ENCODE data around the gene IL6R.

IL6R gene

GRCh38 chr1:154408174-154408777, 3.1 kb downstream of the IL6R start:
- TF ChIP-seq, protein P1, sequence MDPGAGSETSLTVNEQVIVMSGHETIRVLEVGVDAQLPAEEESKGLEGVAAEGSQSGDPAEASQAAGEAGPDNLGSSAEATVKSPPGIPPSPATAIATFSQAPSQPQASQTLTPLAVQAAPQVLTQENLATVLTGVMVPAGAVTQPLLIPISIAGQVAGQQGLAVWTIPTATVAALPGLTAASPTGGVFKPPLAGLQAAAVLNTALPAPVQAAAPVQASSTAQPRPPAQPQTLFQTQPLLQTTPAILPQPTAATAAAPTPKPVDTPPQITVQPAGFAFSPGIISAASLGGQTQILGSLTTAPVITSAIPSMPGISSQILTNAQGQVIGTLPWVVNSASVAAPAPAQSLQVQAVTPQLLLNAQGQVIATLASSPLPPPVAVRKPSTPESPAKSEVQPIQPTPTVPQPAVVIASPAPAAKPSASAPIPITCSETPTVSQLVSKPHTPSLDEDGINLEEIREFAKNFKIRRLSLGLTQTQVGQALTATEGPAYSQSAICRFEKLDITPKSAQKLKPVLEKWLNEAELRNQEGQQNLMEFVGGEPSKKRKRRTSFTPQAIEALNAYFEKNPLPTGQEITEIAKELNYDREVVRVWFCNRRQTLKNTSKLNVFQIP (CRISPR knock-in tag; IDR thresholded peaks at IDR 0.05; ENCODE audit: borderline replicate concordance, low read depth) = no peak
- TF ChIP-seq, protein P2, sequence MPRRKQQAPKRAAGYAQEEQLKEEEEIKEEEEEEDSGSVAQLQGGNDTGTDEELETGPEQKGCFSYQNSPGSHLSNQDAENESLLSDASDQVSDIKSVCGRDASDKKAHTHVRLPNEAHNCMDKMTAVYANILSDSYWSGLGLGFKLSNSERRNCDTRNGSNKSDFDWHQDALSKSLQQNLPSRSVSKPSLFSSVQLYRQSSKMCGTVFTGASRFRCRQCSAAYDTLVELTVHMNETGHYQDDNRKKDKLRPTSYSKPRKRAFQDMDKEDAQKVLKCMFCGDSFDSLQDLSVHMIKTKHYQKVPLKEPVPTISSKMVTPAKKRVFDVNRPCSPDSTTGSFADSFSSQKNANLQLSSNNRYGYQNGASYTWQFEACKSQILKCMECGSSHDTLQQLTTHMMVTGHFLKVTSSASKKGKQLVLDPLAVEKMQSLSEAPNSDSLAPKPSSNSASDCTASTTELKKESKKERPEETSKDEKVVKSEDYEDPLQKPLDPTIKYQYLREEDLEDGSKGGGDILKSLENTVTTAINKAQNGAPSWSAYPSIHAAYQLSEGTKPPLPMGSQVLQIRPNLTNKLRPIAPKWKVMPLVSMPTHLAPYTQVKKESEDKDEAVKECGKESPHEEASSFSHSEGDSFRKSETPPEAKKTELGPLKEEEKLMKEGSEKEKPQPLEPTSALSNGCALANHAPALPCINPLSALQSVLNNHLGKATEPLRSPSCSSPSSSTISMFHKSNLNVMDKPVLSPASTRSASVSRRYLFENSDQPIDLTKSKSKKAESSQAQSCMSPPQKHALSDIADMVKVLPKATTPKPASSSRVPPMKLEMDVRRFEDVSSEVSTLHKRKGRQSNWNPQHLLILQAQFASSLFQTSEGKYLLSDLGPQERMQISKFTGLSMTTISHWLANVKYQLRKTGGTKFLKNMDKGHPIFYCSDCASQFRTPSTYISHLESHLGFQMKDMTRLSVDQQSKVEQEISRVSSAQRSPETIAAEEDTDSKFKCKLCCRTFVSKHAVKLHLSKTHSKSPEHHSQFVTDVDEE (CRISPR knock-in tag; IDR thresholded peaks at IDR 0.05) = no peak
- TF ChIP-seq ZFP3 (CRISPR knock-in tag; IDR thresholded peaks at IDR 0.05) = no peak
- TF ChIP-seq, protein P3, sequence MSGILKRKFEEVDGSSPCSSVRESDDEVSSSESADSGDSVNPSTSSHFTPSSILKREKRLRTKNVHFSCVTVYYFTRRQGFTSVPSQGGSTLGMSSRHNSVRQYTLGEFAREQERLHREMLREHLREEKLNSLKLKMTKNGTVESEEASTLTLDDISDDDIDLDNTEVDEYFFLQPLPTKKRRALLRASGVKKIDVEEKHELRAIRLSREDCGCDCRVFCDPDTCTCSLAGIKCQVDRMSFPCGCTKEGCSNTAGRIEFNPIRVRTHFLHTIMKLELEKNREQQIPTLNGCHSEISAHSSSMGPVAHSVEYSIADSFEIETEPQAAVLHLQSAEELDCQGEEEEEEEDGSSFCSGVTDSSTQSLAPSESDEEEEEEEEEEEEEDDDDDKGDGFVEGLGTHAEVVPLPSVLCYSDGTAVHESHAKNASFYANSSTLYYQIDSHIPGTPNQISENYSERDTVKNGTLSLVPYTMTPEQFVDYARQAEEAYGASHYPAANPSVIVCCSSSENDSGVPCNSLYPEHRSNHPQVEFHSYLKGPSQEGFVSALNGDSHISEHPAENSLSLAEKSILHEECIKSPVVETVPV (CRISPR knock-in tag; IDR thresholded peaks at IDR 0.05) = no peak
- no peak for TF ChIP-seq ISL1 (CRISPR knock-in tag; IDR thresholded peaks at IDR 0.05)
- no peak for TF ChIP-seq ARNTL (CRISPR knock-in tag; IDR thresholded peaks at IDR 0.05; ENCODE audit: borderline replicate concordance, low read depth)
- TF ChIP-seq ZC3H10 (CRISPR knock-in tag; IDR thresholded peaks at IDR 0.05) = no peak
- TF ChIP-seq PATZ1 (CRISPR knock-in tag; IDR thresholded peaks at IDR 0.05; ENCODE audit: borderline replicate concordance) = no peak
- TF ChIP-seq ZNF70 (CRISPR knock-in tag; IDR thresholded peaks at IDR 0.05) = no peak
- TF ChIP-seq TCF4 (CRISPR knock-in tag; IDR thresholded peaks at IDR 0.05; ENCODE audit: borderline replicate concordance) = no peak
- no peak for TF ChIP-seq ZFP30 (CRISPR knock-in tag; IDR thresholded peaks at IDR 0.05)
- no peak for TF ChIP-seq BACH2 (CRISPR knock-in tag; IDR thresholded peaks at IDR 0.05; ENCODE audit: borderline replicate concordance)
- TF ChIP-seq ZNF8 (CRISPR knock-in tag; IDR thresholded peaks at IDR 0.05) = no peak
- no peak for TF ChIP-seq GLIS3 (CRISPR knock-in tag; IDR thresholded peaks at IDR 0.05)
- ATAC-seq = no peak

DNA sequence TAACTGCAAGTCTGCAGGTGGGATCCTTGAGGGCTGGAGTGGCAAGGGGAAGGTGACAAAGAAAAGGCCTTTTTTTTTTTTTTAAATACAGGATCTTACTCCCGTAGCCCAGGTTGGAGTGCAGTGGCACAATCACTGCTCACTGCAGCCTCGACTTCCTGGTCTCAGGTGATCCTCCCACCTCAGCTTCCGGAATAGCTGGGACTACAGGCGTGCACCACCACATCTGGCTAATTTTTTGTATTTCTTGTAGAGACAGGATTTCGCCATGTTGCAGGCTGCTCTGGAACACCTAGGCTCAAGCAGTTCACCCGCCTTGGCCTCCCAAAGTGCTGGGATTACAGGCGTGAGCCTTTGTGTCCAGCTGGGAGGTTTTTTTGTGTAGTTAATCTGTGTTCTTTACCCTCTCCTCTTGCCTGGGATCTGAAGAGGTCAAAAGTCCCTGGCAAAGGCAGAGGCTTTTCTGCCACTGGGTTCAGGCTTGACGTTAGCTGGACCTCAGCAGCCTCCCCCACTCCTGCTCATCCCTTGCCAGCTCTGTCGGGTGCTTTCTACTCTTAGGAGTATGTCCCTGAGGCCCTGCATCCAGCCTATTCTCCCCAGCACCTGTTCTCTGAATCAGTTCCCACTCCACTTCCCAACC, 5.2 kb downstream of the IL6R start:
- no peak for TF ChIP-seq OSR1 (CRISPR knock-in tag; IDR thresholded peaks at IDR 0.05)
- TF ChIP-seq ZNF565 (CRISPR knock-in tag; conservative IDR thresholded peaks at IDR 0.05; ENCODE audit: low read depth) = no peak
- TF ChIP-seq TCF4 (CRISPR knock-in tag; IDR thresholded peaks at IDR 0.05; ENCODE audit: borderline replicate concordance) = no peak
- no peak for TF ChIP-seq PATZ1 (CRISPR knock-in tag; IDR thresholded peaks at IDR 0.05; ENCODE audit: borderline replicate concordance)
- TF ChIP-seq, protein P3 (CRISPR knock-in tag; IDR thresholded peaks at IDR 0.05) = no peak
- no peak for TF ChIP-seq ARNTL (CRISPR knock-in tag; IDR thresholded peaks at IDR 0.05; ENCODE audit: borderline replicate concordance, low read depth)
- TF ChIP-seq ZNF8 (CRISPR knock-in tag; IDR thresholded peaks at IDR 0.05) = no peak
- no peak for ATAC-seq

GRCh38 chr1:154411525-154411924, 6.4 kb downstream of the IL6R start:
- ATAC-seq = no peak
- TF ChIP-seq BACH2 (CRISPR knock-in tag; IDR thresholded peaks at IDR 0.05; ENCODE audit: borderline replicate concordance) (no peak), CSDC2 (CRISPR knock-in tag; IDR thresholded peaks at IDR 0.05) (no peak), ISL1 (CRISPR knock-in tag; IDR thresholded peaks at IDR 0.05) (no peak), ESRRG (CRISPR knock-in tag; IDR thresholded peaks at IDR 0.05) (no peak), SNAI2 (CRISPR knock-in tag; IDR thresholded peaks at IDR 0.05) (no peak), RARB (CRISPR knock-in tag; IDR thresholded peaks at IDR 0.05) (no peak), GLIS3 (CRISPR knock-in tag; IDR thresholded peaks at IDR 0.05) (no peak), OSR1 (CRISPR knock-in tag; IDR thresholded peaks at IDR 0.05) (no peak), ZNF565 (CRISPR knock-in tag; conservative IDR thresholded peaks at IDR 0.05; ENCODE audit: low read depth) (no peak), ZFP30 (CRISPR knock-in tag; IDR thresholded peaks at IDR 0.05) (no peak), TOX (CRISPR knock-in tag; IDR thresholded peaks at IDR 0.05; ENCODE audit: borderline replicate concordance) (no peak), ZC3H10 (CRISPR knock-in tag; IDR thresholded peaks at IDR 0.05) (no peak), ZNF8 (CRISPR knock-in tag; IDR thresholded peaks at IDR 0.05) (no peak), ARNTL (CRISPR knock-in tag; IDR thresholded peaks at IDR 0.05; ENCODE audit: borderline replicate concordance, low read depth) (no peak)
- TF ChIP-seq, protein P2 (CRISPR knock-in tag; IDR thresholded peaks at IDR 0.05) = no peak

Data from SK-N-SH treated with all-trans-retinoic acid at 6 μM for 48 hours (cell line).